GM04504 (cell line): ENCODE data around the gene PIEZO1.
"Not testable (repeated sequence)": the region's sequence is repeated elsewhere in the genome, so short reads cannot be mapped to it uniquely, and the experiment has no call there.

Experiments used
- DNase-seq: peaks from one replicate; pipeline ENCODE4 v3.0.0-alpha.2; 2012; ENCODE audit warnings: low read depth

PIEZO1 gene

DNA sequence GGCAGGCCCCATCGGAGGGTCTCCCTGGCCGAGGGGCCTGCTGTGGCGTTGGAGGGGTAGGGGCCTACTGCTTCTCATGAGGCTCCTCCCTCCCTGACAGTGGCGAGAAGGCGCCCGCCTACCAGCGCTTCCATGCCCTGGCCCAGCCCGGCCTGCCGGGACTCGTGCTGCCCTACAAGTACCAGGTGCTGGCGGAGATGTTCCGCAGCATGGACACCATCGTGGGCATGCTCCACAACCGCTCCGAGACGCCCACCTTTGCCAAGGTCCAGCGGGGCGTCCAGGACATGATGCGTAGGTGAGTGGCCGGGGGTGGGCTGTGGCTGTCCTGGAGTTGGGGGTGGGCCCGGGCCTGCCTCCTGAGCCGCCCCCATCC lies 20.3 kb upstream of the PIEZO1 start:
- no peak for DNase-seq

DNA sequence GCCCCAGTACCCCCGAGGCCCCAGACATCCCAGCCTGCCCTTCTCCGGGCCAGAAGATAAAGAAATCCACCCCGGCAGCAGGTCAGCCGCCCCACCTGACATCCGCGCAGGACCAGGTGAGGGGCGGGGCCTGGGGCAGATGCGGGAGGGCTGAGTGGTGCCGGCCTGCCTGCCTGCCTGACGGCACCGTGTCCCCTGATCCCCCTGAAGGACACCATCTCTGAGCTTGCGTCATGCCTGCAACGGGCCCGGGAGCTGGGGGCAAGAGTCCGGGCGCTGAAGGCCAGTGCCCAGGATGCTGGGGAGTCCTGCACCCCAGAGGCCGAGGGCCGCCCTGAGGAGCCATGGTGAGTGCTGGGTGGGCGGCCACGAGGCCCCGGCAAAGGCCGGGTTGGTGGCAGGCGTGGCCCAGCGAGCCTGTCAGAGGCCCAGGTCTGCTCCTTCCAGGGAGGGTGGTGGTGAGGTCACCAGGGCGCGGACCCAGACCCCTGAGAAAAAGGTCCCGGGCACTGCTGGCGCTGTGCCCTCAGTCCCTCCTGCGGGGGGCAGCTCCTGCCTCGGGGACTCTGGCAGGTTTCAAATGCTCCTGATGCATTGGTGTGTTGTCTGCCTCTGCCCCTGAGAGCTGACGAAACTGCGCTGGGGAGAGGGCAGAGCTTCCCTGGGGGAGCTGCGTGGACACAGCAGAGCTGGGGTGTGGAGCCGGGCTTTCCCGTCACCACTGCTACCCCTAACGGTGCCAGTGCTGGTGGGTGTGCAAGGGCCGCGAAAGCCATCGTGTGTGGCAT lies 19.7 kb upstream of the PIEZO1 start:
- DNase-seq: no peak

DNA sequence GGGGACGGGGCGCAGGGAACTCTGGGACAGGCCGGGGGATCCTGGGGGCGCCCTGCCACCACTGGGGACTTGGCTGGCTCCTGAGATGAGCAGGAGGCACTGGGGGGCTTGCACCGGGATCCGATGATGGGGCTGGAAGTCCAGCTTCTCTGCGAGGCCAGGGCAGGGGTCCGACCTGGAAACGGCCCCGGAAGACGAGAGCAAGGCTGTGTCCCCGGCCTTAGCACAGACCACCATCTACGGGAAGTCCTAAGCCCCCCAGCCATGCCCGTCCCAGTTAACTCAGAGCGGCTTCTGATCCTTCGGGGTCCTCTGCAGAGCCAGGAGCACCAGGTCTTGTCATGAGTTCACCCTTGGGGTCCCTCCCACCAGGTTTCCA lies 19.1 kb upstream of the PIEZO1 start:
- no peak for DNase-seq

DNA sequence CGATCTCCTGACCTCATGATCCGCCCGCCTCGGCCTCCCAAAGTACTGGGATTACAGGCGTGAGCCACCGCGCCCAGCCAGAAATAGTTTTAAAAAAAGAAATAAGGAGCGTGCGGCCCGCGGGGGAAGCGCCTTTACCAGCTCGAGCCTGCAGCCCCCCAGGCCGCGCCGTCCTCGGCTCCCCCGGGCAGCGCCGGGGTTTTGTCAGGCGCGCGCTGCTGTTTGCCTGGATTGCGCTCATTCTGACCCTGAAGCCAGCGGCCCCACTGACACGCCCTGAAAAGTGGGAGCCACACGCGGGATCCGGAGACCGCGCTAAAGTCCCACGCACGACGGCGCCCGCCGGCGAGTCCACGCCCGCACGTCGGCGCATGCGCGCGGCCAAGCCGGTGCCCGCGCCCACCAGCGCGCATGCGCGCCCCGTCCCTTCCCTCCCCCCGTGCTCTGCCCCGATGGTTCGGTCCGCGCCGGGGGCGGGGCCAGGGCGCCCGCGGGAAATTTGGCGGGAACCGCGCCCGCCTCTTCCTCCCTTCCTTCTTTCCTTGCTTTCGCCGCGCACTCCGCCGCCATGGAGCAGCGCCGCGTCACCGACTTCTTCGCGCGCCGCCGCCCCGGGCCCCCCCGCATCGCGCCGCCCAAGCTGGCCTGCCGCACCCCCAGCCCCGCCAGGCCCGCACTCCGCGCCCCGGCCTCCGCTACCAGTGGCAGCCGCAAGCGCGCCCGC lies 18.4 kb upstream of the PIEZO1 start, which contains the start of gene CDT1:
Gene CDT1 (plus strand): TSS at position 526 of the 724 bp plus-strand sequence. CDS start 43 bp downstream, at position 569.
- no peak for DNase-seq

DNA sequence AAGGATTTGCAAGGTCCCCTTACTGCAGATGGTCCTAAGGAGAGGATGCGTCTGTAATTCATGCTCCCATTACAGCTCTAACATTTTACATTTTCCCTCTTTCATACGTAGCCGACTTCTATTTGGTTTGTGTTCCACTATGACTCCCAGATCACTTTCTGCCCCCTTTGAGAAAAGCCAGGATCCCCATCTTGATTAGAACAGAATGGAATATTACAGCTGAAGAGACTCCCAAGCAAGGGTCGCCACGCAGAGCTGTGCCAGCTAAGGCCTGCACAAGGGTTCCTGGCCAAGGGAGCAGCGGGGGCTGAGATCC lies 15.2 kb upstream of the PIEZO1 start:
- DNase-seq: no peak

DNA sequence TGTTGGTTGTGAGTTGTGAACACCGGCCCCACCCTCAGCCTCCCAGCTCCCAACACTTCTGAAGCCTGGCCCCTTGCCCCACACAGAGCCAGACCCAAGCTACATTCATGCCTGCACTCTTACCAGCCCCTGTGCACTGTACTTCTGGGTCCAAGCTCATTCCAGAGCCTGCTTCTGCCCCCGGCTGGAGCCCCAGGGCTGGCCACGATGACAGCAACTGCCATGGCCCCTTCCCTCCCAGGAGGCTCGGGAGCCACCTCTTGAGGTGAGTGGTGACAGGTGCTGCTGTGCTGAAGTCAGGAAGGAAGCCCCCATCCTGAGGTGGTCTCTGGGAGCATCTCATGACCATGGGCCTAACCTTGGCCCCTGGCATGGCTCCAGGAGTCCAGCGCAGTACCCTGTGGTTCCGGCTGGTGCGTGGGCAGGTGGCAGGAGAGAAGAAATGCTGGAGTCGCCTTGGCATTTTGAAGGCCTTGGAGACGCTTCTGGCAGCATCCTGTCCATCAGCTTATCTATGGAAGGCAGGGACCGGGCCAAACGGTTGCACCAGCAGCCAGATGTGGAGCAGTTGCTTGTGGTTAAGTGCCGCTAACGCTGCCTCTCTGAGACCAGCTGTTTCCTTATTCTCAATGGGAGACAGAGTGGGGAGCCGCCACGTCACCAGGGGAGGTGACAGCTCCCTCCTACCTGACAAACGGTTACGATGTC lies 14.7 kb upstream of the PIEZO1 start:
- DNase-seq: no peak

DNA sequence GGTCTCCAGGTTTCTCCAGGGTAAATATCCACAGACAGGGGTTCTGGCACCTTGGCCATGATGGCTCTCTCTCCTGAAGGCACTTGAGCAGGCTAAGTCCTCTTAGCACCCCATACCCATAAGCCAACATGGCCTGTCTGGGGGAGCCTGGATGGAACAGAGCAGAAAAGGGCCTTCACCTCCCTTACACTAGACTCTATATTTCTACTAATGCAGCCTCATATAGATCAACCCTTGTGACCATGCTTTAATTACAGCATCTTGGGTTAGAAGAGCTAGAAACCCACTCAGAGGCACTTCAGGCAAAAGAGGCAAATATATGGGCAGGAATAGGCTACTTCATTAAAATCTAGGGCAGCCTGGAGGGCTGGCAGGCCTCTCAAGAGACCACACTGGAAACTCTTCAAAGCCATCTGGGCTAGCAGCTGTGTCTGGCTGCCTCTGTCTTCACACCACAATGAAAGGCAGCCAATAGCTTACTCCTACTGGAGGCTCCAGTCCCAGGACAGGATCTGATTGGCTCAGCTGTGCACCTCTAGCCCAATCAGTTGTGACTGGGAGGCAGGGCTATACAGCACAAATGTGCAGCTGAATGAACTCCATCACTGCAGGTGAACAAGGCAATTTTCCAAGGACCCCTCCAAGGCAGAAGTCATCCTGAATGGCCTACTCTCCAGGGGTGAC lies 13.9 kb upstream of the PIEZO1 start:
- DNase-seq: no peak

DNA sequence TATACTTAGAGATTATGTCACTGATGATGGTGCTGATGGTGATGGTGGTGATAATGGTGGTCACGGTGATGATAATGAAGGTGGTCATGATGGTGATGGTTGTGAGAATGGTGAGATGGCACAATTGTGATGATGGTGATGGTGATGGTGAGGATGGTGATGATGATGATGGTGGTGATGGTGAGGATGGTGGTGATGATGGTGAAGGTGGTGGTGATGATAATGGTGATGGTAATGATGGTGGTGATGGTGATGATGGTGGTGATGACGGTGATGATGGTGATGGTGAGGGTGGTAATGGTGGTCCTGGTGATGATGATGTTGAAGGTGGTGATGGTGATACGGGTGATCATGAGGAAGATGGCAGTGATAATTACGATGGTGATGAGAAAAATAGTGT lies 13.1 kb upstream of the PIEZO1 start:
- DNase-seq: no peak

DNA sequence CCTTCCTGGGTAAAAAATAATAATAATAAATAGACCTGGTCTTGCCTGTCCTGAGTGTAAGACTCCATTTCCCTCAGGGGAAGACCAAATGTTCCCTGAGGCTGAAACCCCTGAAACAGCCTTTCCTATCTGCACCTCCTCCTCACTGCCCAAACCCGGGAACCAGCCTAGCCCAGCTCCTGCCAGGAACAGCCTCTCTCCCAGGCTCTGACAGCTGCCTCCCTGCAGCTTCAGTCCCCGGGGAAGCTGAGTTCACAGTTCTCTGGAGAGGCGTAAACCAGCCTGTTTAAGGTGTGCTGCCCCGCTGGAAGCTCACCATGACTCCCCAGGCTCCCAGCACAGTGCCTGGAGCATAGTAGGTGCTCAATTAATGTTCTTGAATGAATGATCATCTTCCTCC lies 11.3 kb upstream of the PIEZO1 start:
- DNase-seq: no peak

DNA sequence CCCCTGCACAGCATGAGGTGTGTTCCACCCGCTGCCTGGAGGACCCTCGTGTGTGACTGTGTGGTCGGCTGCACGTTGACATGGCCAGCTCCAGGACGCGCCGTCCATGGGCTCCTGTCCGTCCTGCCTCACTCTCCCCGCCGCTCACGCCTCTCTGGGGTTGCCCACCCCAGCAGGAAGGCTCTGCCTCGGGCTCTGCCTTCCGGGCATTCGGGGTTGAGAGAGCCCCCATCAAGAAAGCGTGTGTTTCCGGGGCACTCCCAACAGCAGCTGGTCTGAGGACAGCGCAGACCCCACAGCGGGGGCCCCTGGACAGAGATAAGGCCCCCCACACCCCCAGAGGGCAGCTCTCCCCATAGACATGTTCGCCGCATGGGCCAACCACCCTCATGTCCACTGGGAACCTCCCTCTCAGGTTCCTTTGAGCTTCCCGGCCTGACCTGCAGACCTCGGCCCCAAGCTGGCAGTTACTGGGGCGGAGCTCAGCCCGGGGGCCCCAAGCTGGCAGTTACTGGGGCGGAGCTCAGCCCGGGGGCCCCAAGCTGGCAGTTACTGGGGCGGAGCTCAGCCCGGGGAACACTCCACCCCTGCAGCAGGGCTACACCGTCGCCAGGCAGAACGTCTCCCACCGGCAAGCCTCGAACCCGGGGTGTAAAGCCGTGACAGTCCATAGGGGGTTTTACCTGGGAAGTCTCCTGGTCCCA lies 8.4 kb upstream of the PIEZO1 start:
- no peak for DNase-seq

DNA sequence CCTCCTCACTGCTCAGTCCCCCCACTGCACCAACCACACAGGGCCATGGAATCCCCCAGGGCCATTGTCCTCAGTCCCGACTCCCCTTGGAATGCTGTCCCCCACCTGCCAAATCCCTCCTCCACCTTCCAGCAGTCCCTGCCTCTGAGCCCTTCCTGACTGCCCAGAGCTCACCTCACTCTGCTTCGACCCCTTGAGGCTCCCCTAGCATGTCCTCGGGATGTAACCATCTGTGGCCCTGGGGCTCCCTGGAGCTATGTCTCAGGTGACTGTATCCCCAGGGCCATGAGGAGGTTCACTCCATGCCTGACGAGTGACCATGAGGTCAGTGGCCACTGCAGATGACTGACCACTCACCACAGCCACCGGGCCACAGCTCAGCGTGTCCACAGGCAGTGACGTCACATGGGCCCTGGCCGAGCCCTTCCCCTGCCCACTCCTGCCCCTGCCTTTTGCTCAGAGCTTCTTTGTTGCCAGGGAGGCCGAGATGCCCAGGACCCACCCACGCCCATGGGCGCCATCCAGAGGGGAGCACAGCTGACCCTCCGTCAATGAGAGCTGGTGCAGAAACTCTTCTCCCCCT lies 7.7 kb upstream of the PIEZO1 start:
- DNase-seq: no peak

DNA sequence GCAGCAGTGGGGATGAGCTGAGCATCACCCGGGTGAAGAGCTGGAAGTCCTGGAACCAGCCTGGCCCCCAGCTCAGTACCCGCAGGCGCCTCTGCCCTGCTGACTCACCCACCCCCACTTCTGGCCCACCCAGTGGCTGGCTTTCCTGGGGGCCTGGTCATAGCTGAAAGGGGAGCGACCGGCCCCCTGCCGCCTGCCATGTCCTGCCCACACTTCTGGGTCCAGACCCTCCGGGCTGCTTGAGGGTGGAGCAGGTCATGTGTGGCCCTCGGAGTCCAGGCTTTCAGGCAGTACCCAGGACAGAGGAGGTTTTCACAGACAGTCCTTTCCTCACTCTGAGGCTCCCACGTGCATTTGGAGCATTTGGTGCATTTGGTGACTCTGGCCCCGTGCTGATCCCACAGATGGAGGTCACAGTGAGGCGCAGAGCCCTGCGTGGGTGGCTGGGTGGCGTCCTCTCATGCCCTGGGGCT lies 7.1 kb upstream of the PIEZO1 start:
- no peak for DNase-seq

DNA sequence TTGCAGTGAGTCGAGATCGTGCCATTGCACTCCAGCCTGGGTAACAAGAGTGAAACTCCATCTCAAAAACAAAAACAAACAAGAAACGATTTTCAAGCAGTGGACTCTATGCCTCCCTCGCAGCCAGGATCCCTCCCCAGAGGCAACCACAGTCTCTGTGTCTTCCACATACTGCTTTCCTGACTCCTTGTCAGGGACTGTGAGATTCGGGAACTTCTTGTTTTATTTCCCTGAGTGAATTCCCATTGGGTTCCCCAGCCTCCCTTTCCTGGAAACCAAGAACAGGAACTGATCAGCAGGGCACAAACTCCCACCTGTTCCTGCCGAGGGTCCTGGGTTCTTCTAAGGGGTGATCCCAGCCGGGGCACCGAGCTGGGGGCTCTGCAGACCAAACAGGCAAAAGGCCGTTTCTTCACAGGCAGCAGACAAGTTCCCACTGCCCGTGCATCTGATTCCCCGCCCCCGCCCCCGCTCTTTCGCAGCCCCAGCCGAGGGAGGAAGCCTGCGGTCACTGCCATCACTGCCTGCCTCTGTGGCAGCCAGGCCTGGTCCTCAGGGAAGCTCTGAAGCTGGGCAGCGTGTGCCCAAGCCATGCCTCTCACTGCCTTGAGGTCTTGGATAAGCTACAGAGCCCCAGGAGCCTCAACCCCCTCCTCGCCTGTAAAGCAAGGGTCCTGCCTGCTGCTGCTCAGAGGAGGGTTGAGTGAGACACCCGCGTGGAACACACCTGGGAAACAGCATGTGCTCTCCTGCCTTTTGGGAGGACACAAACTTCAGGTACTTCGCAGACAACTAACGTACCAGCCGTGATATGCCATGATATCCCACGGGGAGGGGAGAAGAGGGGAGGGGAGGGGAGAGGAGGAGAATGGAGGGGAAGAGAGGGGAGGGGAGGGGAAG lies 5.5 kb upstream of the PIEZO1 start:
- DNase-seq: no peak

DNA sequence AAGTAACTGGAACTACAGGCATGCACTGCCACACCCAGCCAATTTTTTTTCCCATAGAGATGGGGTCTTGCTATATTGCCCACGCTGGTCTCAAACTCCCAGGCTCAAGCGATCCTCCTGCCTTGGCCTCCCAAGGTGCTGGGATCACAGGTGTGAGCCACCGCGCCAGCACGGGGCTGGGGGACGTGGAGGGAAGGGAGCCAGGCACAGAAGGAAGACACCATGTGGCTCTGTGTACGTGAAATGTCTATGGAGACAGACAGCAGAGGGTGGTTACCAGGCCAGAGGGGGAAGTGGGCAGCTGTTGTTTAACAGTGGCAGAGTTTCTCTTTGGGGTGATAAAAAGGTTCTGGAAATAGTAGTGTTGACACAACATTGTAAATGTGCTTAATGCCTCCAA lies 4.6 kb upstream of the PIEZO1 start:
- no peak for DNase-seq

DNA sequence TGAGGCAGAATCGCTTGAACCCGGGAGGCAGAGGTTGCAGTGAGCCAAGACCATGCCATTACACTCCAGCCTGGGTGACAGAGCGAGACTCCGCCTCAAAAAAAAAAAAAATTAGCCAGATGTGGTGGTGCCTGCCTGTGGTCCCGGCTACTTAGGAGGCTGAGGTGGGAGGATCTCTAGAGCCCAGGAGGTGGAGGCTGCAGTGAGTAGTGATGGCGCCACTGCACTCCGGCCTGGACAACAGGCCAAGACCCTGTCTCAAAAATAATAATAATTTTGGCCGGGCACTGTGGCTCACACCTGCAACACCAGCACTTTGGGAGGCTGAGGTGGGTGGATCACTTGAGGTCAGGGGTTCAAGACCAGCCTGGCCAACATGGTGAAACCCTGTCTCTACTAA lies 3.7 kb upstream of the PIEZO1 start:
- DNase-seq: not testable (repeated sequence)

DNA sequence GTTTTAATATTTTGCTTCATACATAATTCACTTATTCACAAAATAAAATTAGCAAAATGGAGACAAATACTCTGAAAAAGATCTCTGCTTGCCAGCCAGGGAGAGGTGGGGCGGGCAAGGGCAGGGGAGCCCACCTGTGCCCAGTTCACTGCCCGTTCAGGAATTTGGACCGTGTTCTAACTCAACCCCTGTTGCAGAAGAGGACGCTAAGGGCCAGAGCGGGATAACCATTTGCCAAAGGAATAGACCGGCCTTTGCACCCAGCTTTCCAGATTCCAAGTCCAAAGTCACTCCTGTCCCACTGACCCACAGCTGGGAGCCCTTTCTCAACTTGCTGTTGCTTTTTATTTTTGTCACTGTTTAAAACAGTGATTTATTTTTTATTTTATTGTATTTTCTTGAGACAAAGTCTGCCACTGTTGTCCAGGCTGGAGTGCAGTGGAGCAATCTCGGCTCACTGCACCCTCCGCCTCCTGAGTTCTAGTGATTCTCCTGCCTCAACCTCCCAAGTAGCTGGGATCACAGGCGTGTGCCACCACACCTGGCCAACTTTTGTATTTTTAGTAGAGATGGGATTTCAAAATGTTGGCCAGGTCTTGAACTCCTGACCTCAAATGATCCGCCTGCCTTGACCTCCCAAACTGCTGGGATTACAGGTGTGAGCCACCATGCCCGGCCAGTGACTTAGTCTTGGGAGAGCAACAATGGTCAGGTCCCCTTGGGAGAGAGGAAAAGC lies 2.7 kb upstream of the PIEZO1 start:
- no peak for DNase-seq

DNA sequence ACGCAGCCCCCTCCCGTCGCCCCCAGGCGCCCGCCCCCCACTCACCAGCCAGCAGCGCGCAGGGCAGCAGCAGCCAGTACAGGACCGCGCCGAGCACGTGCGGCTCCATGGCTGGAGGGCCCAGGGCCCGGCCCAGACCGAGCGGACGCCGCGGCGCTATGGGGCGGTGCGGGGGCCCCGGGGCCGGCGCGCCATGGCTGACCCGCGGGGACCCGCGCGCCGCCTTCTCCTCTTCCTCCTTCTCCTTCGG lies 239 bp downstream of the PIEZO1 start:
- no peak for DNase-seq

DNA sequence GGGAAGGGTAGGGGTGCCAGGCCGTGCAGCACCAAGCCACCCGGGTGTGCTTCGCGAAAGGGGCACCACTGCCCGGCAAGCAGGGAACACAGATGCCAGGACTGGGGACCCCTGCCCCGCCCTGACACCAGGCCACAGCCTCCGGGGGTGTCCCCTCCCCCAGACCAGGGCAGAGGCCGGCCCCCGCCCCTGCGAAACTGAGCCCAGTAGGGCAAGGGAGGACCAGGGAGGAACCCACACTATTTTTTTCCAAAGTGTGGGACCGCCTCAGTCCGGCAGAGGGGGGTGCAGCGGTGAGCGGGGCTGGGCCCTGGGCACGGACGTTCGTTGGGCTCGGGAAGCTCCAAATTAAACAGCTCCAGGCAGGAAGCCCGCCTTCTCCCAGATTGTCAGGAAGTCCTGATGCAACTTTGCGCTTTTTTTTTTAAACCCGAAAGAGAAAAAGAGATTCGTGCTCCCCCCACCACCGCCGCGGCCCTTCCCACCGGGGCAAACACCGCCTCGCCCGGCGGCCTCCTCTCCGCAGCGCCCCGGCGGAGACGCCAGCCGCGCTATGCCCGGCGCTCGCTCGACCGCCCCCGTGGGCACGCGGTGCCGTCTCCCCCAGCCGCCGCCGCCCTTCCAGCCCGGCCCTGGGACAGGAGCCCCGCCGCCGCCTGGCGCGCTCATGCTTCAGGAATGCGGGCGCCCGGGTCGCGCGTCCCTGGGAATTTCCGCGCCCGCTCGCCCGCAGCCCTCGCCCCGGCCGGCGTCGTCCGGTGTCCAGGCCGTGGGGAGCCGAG lies 755 bp downstream of the PIEZO1 start:
- no peak for DNase-seq

DNA sequence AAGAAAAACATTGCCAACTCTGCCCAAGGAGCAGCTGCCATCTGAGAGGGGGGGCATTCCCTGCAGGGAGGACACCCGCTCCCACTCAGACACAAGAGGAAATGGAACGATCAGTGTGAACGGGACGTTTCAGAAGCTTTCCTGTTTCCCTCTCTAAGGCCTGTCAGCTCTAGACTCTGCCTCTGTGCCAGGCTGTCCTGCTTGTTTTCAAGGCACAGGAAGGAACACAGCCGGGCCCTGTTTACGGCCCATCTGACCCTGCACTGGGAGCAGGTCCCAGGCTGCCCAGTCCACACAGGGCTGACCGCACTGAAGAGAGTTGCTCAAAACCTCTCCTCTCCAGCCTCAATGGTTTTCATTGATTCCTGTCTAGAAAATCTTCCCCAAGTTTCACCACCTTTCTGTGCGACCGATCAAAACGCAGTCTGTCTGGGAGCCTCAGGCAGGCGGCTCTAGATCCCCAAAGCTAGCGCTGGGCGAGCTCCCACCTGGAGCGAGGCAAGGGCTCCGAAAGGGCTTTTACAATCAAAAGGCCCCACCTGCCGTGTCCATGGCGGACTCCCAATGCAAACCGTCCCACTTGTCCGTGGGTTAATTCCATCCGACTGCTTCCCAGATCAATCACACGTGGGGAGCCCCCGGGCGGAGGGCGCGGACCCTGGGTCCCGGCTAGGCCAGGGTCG lies 1.5 kb downstream of the PIEZO1 start:
- DNase-seq: no peak
